A673 (cell line): Measurements from ENCODE around the gene UQCRC1. TPM values are rescaled to one million over a fixed set of nuclear protein-coding genes. Genes with fewer than 3 reads are reported as not detected.

Source experiments
- BruUV-seq: library from RNA; stranded (reverse); fragments of 400-500 nt; replicated peaks from 2 replicates; lab custom pipeline; 2021; lab: Mats Ljungman, UMichigan
- CTCF ChIA-PET: fragments of 300-600 bp; sonication (Branson Sonifier 250); formaldehyde crosslinking; loops from one replicate; lab custom pipeline; 2022; ENCODE audit warnings: antibody characterized with exemption; lab: Charles Lee
- POLR2A ChIA-PET: fragments of 300-600 bp; sonication (Branson Sonifier 250); formaldehyde crosslinking; loops from one replicate; lab custom pipeline; 2022; ENCODE audit warnings: antibody characterized with exemption; ENCODE audit not compliant: low non-redundant PET; lab: Charles Lee
- DNase-seq: peaks from one replicate; pipeline ENCODE4 v3.0.0-alpha.2; 2015; ENCODE audit warnings: low spot score
- H3K27ac ChIP-seq: fragments of 200-600 bp; sonication (generic); 2 replicates; pipeline ENCODE4 v1.5.1; 2016; ENCODE audit warnings: mixed run types, low read depth, mild to moderate bottlenecking, mixed read lengths, antibody characterized with exemption, low read length; ENCODE audit not compliant: poor library complexity, severe bottlenecking
- H3K27me3 ChIP-seq: fragments of 200-600 bp; sonication (generic); replicated peaks from 2 replicates; pipeline ENCODE4 v1.6.1; 2017; ENCODE audit warnings: mixed run types, low read depth, mild to moderate bottlenecking, mixed read lengths, antibody characterized with exemption, low read length; ENCODE audit not compliant: insufficient read depth, poor library complexity
- H3K36me3 ChIP-seq: fragments of 200-600 bp; sonication (generic); 2 replicates; pipeline ENCODE4 v1.6.1; 2016; ENCODE audit warnings: mixed run types, mild to moderate bottlenecking, mixed read lengths, antibody characterized with exemption, low read length; ENCODE audit not compliant: insufficient read depth, poor library complexity, severe bottlenecking
- H3K4me1 ChIP-seq: fragments of 200-600 bp; sonication (generic); 2 replicates; pipeline ENCODE4 v1.6.1; 2017; ENCODE audit warnings: mixed run types, mild to moderate bottlenecking, mixed read lengths, antibody characterized with exemption, low read length; ENCODE audit not compliant: insufficient read depth, poor library complexity, severe bottlenecking
- H3K4me3 ChIP-seq: fragments of 200-600 bp; sonication (generic); 2 replicates; pipeline ENCODE4 v1.5.1; 2016; ENCODE audit warnings: low read depth, mixed run types, mild to moderate bottlenecking, mixed read lengths, low read length; ENCODE audit not compliant: poor library complexity, severe bottlenecking
- H3K9me3 ChIP-seq: fragments of 200-600 bp; sonication (generic); 2 replicates; pipeline ENCODE4 v1.6.1; 2016; ENCODE audit warnings: mixed run types, low read depth, mild to moderate bottlenecking, mixed read lengths, antibody characterized with exemption, low read length; ENCODE audit not compliant: poor library complexity, severe bottlenecking
- CTCF ChIP-seq: fragments of 300-800, 200-600 bp; sonication (generic); conservative IDR thresholded peaks from 2 replicates; pipeline ENCODE4 v1.5.1; 2017; ENCODE audit warnings: low read depth, mild to moderate bottlenecking, antibody characterized with exemption, low read length, moderate library complexity, mixed read lengths
- EZH2 ChIP-seq: fragments of 200-600 bp; sonication (generic); IDR thresholded peaks from 2 replicates; pipeline ENCODE4 v1.6.1; 2017; ENCODE audit warnings: borderline replicate concordance, low read depth, mild to moderate bottlenecking, mixed read lengths, antibody characterized with exemption, low read length; ENCODE audit not compliant: poor library complexity, severe bottlenecking
- intact Hi-C: fragments of 100-400 bp; cut with micrococcal nuclease; formaldehyde crosslinking; loops from one replicate; pipeline ENCODE4 v1.10.0; 2022; ENCODE audit not compliant: unreplicated experiment
- total RNA-seq: library from RNA; stranded (reverse); gene quantifications from 2 replicates; pipeline ENCODE4 v1.2.3, GENCODE V29; 2021

The UQCRC1 gene
- total RNA-seq, 1 experiment from 2014 or later = 189 TPM

GRCh38 chr3:48565186-48565585, 44.3 kb downstream of the UQCRC1 start:
- POLR2A ChIA-PET = no interaction called here
- CTCF ChIA-PET = no interaction called here
- Histone ChIP-seq H3K27me3 (no peaks in the 10 kb centered on the region), H3K36me3 (no peaks in the 10 kb centered on the region), H3K4me1 (peaks cover 9% of the 10 kb centered on the region), H3K9me3 (no peaks in the 10 kb centered on the region), H3K4me3 (no peak overlapping the region), H3K27ac (no peak overlapping the region)
- no peak for DNase-seq
- intact Hi-C loops = no loop called here
- BruUV-seq = no TSS peak
- no peak for TF ChIP-seq EZH2
- TF ChIP-seq CTCF = no peak

GRCh38 chr3:48564667-48565066, 44.8 kb downstream of the UQCRC1 start:
- H3K9me3 ChIP-seq = no peaks in the 10 kb centered on the region
- no peak overlapping the region for H3K4me3 ChIP-seq
- DNase-seq = no peak
- CTCF ChIA-PET = no interaction called here
- intact Hi-C loops = no loop called here
- no TSS peak for BruUV-seq
- H3K4me1 ChIP-seq = peaks cover 9% of the 10 kb centered on the region
- POLR2A ChIA-PET = no interaction called here
- no peak for TF ChIP-seq EZH2
- no peak for TF ChIP-seq CTCF
- no peaks in the 10 kb centered on the region for H3K36me3 ChIP-seq
- H3K27ac ChIP-seq = no peak overlapping the region
- H3K27me3 ChIP-seq = no peaks in the 10 kb centered on the region

GRCh38 chr3:48564022-48564421, 45.4 kb downstream of the UQCRC1 start:
- no TSS peak for BruUV-seq
- ChIA-PET CTCF (no interaction called here), POLR2A (no interaction called here)
- no peak for DNase-seq
- intact Hi-C loops = no loop called here
- Histone ChIP-seq H3K9me3 (no peaks in the 10 kb centered on the region), H3K36me3 (no peaks in the 10 kb centered on the region), H3K27ac (no peak overlapping the region), H3K27me3 (no peaks in the 10 kb centered on the region), H3K4me3 (no peak overlapping the region), H3K4me1 (peaks cover 9% of the 10 kb centered on the region)
- no peak for TF ChIP-seq CTCF
- TF ChIP-seq EZH2 = no peak
